ENCODE data around the gene EPHX1. TPM values are rescaled to one million over a fixed set of nuclear protein-coding genes. Genes with fewer than 3 reads are reported as not detected.
A peak's percentile ranks its signal among the peaks of the same experiment; 100 is the strongest.

The EPHX1 gene
- total and polyA plus RNA-seq, 2 donors from 2014 or later, result 78.6 to 178 TPM

GRCh38 chr1:225872075-225872430, 62.1 kb downstream of the EPHX1 start:
- Histone ChIP-seq H3K27ac (ENCODE audit: low read depth in 2 of 2, low read length in 2 of 2) (no peak overlapping the region), H3K27me3 (ENCODE audit: control insufficient read depth, insufficient read depth, low read length) (no peaks in the 10 kb centered on the region), H3K36me3 (ENCODE audit: control insufficient read depth in 2 of 3, insufficient read depth in 3 of 3, low read length in 3 of 3) (peaks cover 9 to 55% (median 32%) of the 10 kb centered on the region in 3 donors), H3K4me3 (ENCODE audit: low read length in 3 of 3) (no peak overlapping the region), H3K9me3 (ENCODE audit: control insufficient read depth in 2 of 3, insufficient read depth in 1 of 3, low read length in 3 of 3) (no peaks in the 10 kb centered on the region), H3K9ac (ENCODE audit: low read length in 3 of 3) (no peak overlapping the region), H3K4me1 (ENCODE audit: control insufficient read depth in 2 of 3, insufficient read depth in 2 of 3, low read depth in 1 of 3, low read length in 3 of 3) (peaks cover 0 to 8% (median 5%) of the 10 kb centered on the region in 3 donors)
- intact Hi-C loops (cut with DNase I), result no loop called here
- no peak for DNase-seq
- FAIRE-seq, result no peak
- no peak for TF ChIP-seq CTCF (IDR thresholded peaks at IDR 0.05; ENCODE audit: borderline replicate concordance, extremely low read depth, insufficient read depth)

GRCh38 chr1:225873281-225873850, 63.4 kb downstream of the EPHX1 start:
- DNase-seq, result peak in 1 of 5 donors; percentile 54
- intact Hi-C loops (cut with DNase I), result no loop called here
- peaks cover 5 to 47% (median 23%) of the 10 kb centered on the region in 3 donors for H3K36me3 ChIP-seq (ENCODE audit: control insufficient read depth in 2 of 3, insufficient read depth in 3 of 3, low read length in 3 of 3)
- no peak overlapping the region for H3K27ac ChIP-seq (ENCODE audit: low read depth in 2 of 2, low read length in 2 of 2)
- no peaks in the 10 kb centered on the region for H3K27me3 ChIP-seq (ENCODE audit: control insufficient read depth, insufficient read depth, low read length)
- H3K9ac ChIP-seq (ENCODE audit: low read length in 3 of 3), result no peak overlapping the region
- FAIRE-seq, result no peak
- H3K4me3 ChIP-seq (ENCODE audit: low read length in 3 of 3), result no peak overlapping the region
- no peaks in the 10 kb centered on the region for H3K9me3 ChIP-seq (ENCODE audit: control insufficient read depth in 2 of 3, insufficient read depth in 1 of 3, low read length in 3 of 3)
- H3K4me1 ChIP-seq (ENCODE audit: control insufficient read depth in 2 of 3, insufficient read depth in 2 of 3, low read depth in 1 of 3, low read length in 3 of 3), result peaks cover 0 to 19% (median 17%) of the 10 kb centered on the region in 3 donors
- no peak for TF ChIP-seq CTCF (IDR thresholded peaks at IDR 0.05; ENCODE audit: borderline replicate concordance, extremely low read depth, insufficient read depth)

DNA sequence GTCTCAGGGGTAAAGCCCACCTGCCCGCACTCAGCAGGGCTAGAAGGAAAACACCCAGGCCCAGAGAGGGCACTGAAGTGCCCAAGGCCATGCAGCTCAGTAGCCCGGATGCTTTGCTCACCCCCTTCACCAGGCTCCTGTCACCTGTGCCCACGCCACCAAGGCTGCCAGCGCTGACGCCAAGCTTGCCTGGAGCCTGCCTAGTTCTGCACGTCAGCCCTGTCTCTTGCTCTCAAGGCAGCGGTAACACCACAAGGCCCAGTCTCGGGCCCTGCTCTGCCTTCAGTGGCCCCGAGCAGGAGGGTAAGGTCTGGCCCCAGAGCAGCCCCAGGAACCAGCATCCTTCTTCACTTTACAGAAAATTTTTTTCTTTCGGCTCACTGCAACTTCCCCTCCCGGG, 64.5 kb downstream of the EPHX1 start:
- H3K9me3 ChIP-seq (ENCODE audit: control insufficient read depth in 2 of 3, insufficient read depth in 1 of 3, low read length in 3 of 3), result no peaks in the 10 kb centered on the region
- no peak for TF ChIP-seq CTCF (IDR thresholded peaks at IDR 0.05; ENCODE audit: borderline replicate concordance, extremely low read depth, insufficient read depth)
- peaks cover 5 to 39% (median 16%) of the 10 kb centered on the region in 3 donors for H3K36me3 ChIP-seq (ENCODE audit: control insufficient read depth in 2 of 3, insufficient read depth in 3 of 3, low read length in 3 of 3)
- H3K4me1 ChIP-seq (ENCODE audit: control insufficient read depth in 2 of 3, insufficient read depth in 2 of 3, low read depth in 1 of 3, low read length in 3 of 3), result peaks cover 0 to 30% (median 27%) of the 10 kb centered on the region in 3 donors
- intact Hi-C loops (cut with DNase I), result no loop called here
- H3K9ac ChIP-seq (ENCODE audit: low read length in 3 of 3), result no peak overlapping the region
- no peak overlapping the region for H3K27ac ChIP-seq (ENCODE audit: low read depth in 2 of 2, low read length in 2 of 2)
- H3K4me3 ChIP-seq (ENCODE audit: low read length in 3 of 3), result no peak overlapping the region
- no peaks in the 10 kb centered on the region for H3K27me3 ChIP-seq (ENCODE audit: control insufficient read depth, insufficient read depth, low read length)
- DNase-seq, result peak in 1 of 5 donors; percentile 61
- no peak for FAIRE-seq

Data from kidney (tissue), 14 donors.